HepG2 (cell line): ENCODE measurements around the gene CDK15. TPM values are rescaled to one million over a fixed set of nuclear protein-coding genes. Genes with fewer than 3 reads are reported as not detected.

Source experiments
- ATAC-seq: fragments of 200-7000 bp; cut with Tn5 transposase; 3 replicates; pipeline ENCODE4 v1.9.1; 2020; ENCODE audit warnings: mild to moderate bottlenecking, moderate library complexity
- BruUV-seq: library from RNA; stranded (reverse); fragments of 400-500 nt; replicated peaks from 2 replicates; lab custom pipeline; 2021; lab: Mats Ljungman, UMichigan
- CTCF ChIA-PET: fragments of 300-600 bp; formaldehyde crosslinking; extraction: SDS; loops from one replicate; lab custom pipeline; 2021; ENCODE audit warnings: low total read pairs, inconsistent platforms, low intra/inter-chr PET ratio; lab: Yijun Ruan, JAX
- POLR2A ChIA-PET: fragments of 350-600 bp; sonication (Branson Sonifier 250); formaldehyde crosslinking; loops from one replicate; lab custom pipeline; 2020; ENCODE audit warnings: antibody characterized with exemption, inconsistent platforms; lab: Yijun Ruan, JAX
- DNase-seq: peaks from one replicate; pipeline ENCODE4 v3.0.0-alpha.2; 2015; ENCODE audit warnings: low spot score
- FAIRE-seq: peaks from 3 replicates; lab custom pipeline; 2011; peaks lifted over from hg19 to GRCh38; lab: Jason Lieb, UNC
- H2AFZ ChIP-seq: one replicate; pipeline ENCODE4 v1.6.1; 2011; ENCODE audit warnings: low read length, inconsistent platforms
- H3K27ac ChIP-seq: fragments of 300-600 bp; 3 replicates; pipeline ENCODE4 v1.8.0; 2011; ENCODE audit warnings: mixed run types, mild to moderate bottlenecking, mixed read lengths, low read length, inconsistent platforms; ENCODE audit not compliant: insufficient read depth; ENCODE audit errors: extremely low read length
- H3K27me3 ChIP-seq, 2 experiments: fragments of 200-600 bp in 1 of 2; 2 replicates in 1 of 2; 3 replicates in 1 of 2; pipeline versions ENCODE4 v1.6.0 to v1.8.0; 2011; ENCODE audit warnings: low read length in 2 of 2, mild to moderate bottlenecking in 2 of 2, moderate library complexity in 2 of 2, inconsistent platforms in 1 of 2; ENCODE audit not compliant: insufficient read depth in 2 of 2, control insufficient read depth in 1 of 2
- H3K36me3 ChIP-seq, 2 experiments: fragments of 200-600 bp in 1 of 2; replicated peaks in 1 of 2; 2 replicates in 1 of 2; 3 replicates in 1 of 2; pipeline versions ENCODE4 v1.5.1 to v1.8.0; 2011; ENCODE audit warnings: low read length in 2 of 2, inconsistent platforms in 1 of 2; ENCODE audit not compliant: insufficient read depth in 2 of 2, control insufficient read depth in 1 of 2
- H3K4me1 ChIP-seq: 2 replicates; pipeline ENCODE4 v1.5.1; 2012; ENCODE audit warnings: low read length, inconsistent platforms; ENCODE audit not compliant: insufficient read depth
- H3K4me2 ChIP-seq: 2 replicates; pipeline ENCODE4 v1.6.0; 2011; ENCODE audit warnings: low read depth, low read length, inconsistent platforms
- H3K4me3 ChIP-seq, 3 experiments: fragments of 200-600 bp in 1 of 3; sonication (generic), shearing (Covaris generic) in 1 of 3; replicated peaks in 1 of 3; 2 replicates each; pipeline ENCODE4 v1.5.1; 2011 to 2016; ENCODE audit warnings: low read length in 3 of 3, inconsistent platforms in 2 of 3, low read depth in 2 of 3, mild to moderate bottlenecking in 2 of 3, control low read depth in 1 of 3, mixed read lengths in 1 of 3; ENCODE audit not compliant: insufficient read depth in 1 of 3
- H3K79me2 ChIP-seq: one replicate; pipeline ENCODE4 v1.6.1; 2011; ENCODE audit warnings: low read length, inconsistent platforms; ENCODE audit not compliant: insufficient read depth
- H3K9ac ChIP-seq: 2 replicates; pipeline ENCODE4 v1.6.0; 2011; ENCODE audit warnings: mild to moderate bottlenecking, low read depth, low read length, inconsistent platforms; ENCODE audit not compliant: insufficient read depth
- H3K9me3 ChIP-seq: 2 replicates; pipeline ENCODE4 v1.5.1; 2012; ENCODE audit warnings: mild to moderate bottlenecking, low read length
- H4K20me1 ChIP-seq: 2 replicates; pipeline ENCODE4 v1.6.0; 2011; ENCODE audit warnings: inconsistent platforms, mild to moderate bottlenecking, low read length, moderate library complexity; ENCODE audit not compliant: insufficient read depth
- NFIC ChIP-seq: IDR thresholded peaks from 2 replicates; pipeline ENCODE4 v1.6.1; 2012; ENCODE audit warnings: mild to moderate bottlenecking, low read length, inconsistent platforms
- SMARCE1 ChIP-seq: fragments of 450-650 bp; IDR thresholded peaks from 2 replicates; pipeline ENCODE4 v1.6.1; 2017; ENCODE audit warnings: borderline replicate concordance
- TBL1XR1 ChIP-seq: fragments of 150-350 bp; IDR thresholded peaks from 2 replicates; pipeline ENCODE4 v1.6.1; 2014; ENCODE audit warnings: borderline replicate concordance, low read length; ENCODE audit not compliant: partially characterized antibody
- ZNF446 ChIP-seq: sonication (generic); formaldehyde crosslinking; IDR thresholded peaks from 2 replicates; pipeline ENCODE4 v1.5.0; 2020; ENCODE audit warnings: mild to moderate bottlenecking, missing genetic modification reagents
- ZNF557 ChIP-seq: sonication (generic); formaldehyde crosslinking; IDR thresholded peaks from 2 replicates; pipeline ENCODE4 v1.4.0; 2020; ENCODE audit warnings: missing genetic modification reagents
- ZNF749 ChIP-seq: sonication (generic); formaldehyde crosslinking; IDR thresholded peaks from 2 replicates; pipeline ENCODE4 v1.8.0; 2022; ENCODE audit warnings: mild to moderate bottlenecking, missing genetic modification reagents, moderate library complexity, borderline replicate concordance
- ZNF768 ChIP-seq: sonication (generic); formaldehyde crosslinking; IDR thresholded peaks from 2 replicates; pipeline ENCODE4 v1.4.0; 2020; ENCODE audit warnings: missing genetic modification reagents
- WGBS: methylation state at CpG from one replicate; pipeline ENCODE4 v1.1.6; 2017; ENCODE audit warnings: low lambda C conversion rate; 5-methylcytosine and 5-hydroxymethylcytosine counted together
- in situ Hi-C: cut with HindIII; loops from 2 replicates; pipeline ENCODE4 v1.10.0; 2017; ENCODE audit warnings: low pct_unique_long_range_greater_than_20kb; ENCODE audit not compliant: extremely low pct_ligation_motif_present
- intact Hi-C: fragments of 100-400 bp; cut with micrococcal nuclease; formaldehyde crosslinking; loops from one replicate; pipeline ENCODE4 v1.10.0; 2022; ENCODE audit not compliant: unreplicated experiment
- polyA plus RNA-seq, 8 experiments: library from polyadenylated mRNA; depleted of rRNA in 3 of 8; stranded (reverse) in 7 of 8; unstranded in 1 of 8; fragments of >200 nt; fragmentation: Illumina TruSeq in 4 of 8; extraction: Trizol in 4 of 8; gene quantifications; 2 replicates each; pipeline versions ENCODE4 v1.2.1 to v1.2.3, GENCODE V29; 2011 to 2016; ENCODE audit warnings: low read depth in 4 of 8, missing spikeins in 1 of 8, mixed read lengths in 1 of 8; ENCODE audit not compliant: insufficient read depth in 1 of 8
- total RNA-seq, 5 experiments: library from RNA; depleted of rRNA; stranded (reverse); fragments of >200 nt; fragmentation: Illumina TruSeq; extraction: Trizol; gene quantifications; 2 replicates each; pipeline ENCODE4 v1.2.3, GENCODE V29; 2016; ENCODE audit warnings: low read depth in 1 of 5
- TF ChIP-seq, protein P1 (sequence below): sonication (generic); formaldehyde crosslinking; IDR thresholded peaks from 2 replicates; pipeline ENCODE4 v1.9.0; 2022; ENCODE audit warnings: missing genetic modification reagents, mild to moderate bottlenecking, borderline replicate concordance

CDK15 gene
- total and polyA plus RNA-seq, 2 of the 13 experiments (the other 11 are each of a cell fraction or from before 2014, with no cell fraction given) = not detected

DNA sequence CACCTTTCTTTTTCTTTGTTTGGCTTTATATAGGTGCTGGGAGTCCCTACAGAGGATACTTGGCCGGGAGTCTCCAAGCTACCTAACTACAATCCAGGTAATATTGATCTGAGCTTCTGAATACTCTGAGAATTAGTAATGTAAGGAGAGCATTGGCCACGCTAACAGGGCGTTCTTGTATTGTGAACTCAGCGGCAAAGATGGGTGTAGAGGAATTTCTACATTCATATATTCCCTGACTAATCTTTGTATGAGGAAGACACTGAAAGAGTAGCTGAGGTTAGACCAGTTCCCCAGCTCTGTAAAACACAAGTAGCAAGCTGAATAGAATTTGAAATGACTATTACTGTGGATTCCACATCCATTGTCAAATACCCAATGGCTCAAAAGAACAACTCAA, 48.5 kb downstream of the CDK15 start:
- 13% methylated on average over 4 of the region's 4 CpGs for WGBS
- Histone ChIP-seq H3K4me3 (no peak overlapping the region), H2AFZ (no peak overlapping the region), H3K4me2 (no peak overlapping the region), H4K20me1 (no peaks in the 10 kb centered on the region), H3K9me3 (no peaks in the 10 kb centered on the region), H3K36me3 (no peaks in the 10 kb centered on the region), H3K4me1 (no peaks in the 10 kb centered on the region), H3K27me3 (peaks cover 0 to 7% of the 10 kb centered on the region in 2 experiments; a peak in 3 of 5 replicates), H3K9ac (no peak overlapping the region), H3K27ac (no peak overlapping the region), H3K79me2 (no peaks in the 10 kb centered on the region)
- no TSS peak for BruUV-seq
- intact Hi-C loops = no loop called here
- no peak for ATAC-seq
- in situ Hi-C loops = no loop called here
- DNase-seq = no peak
- TF ChIP-seq ZNF557 (no peak), ZNF749 (CRISPR knock-in tag) (no peak), TBL1XR1 (no peak)
- CTCF ChIA-PET = no interaction called here
- FAIRE-seq = no peak
- POLR2A ChIA-PET = no interaction called here

DNA sequence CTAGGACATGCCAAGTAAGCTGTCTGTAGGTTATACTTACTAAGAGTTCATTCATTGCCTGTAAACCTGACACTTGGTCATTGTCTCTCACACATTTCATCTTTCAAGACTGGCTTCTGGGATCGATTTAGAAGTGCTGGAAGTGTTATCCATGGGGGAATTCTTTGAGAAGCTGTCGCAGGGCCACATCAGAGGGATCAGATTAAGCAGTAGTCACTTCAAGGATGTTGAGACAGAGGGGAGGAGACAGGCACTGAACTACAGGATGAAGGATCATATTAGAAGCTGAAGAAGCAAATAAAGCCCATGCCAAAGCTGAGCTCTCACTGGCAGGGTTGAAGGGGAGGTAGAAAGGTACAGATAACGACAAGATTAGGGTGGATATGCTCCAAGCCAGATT, 49.0 kb downstream of the CDK15 start:
- BruUV-seq = no TSS peak
- WGBS = 14% methylated on average over 3 of the region's 3 CpGs
- TF ChIP-seq NFIC = no peak
- TF ChIP-seq ZNF446 = no peak
- TF ChIP-seq ZNF768 (CRISPR knock-in tag) = no peak
- TF ChIP-seq, protein P1, sequence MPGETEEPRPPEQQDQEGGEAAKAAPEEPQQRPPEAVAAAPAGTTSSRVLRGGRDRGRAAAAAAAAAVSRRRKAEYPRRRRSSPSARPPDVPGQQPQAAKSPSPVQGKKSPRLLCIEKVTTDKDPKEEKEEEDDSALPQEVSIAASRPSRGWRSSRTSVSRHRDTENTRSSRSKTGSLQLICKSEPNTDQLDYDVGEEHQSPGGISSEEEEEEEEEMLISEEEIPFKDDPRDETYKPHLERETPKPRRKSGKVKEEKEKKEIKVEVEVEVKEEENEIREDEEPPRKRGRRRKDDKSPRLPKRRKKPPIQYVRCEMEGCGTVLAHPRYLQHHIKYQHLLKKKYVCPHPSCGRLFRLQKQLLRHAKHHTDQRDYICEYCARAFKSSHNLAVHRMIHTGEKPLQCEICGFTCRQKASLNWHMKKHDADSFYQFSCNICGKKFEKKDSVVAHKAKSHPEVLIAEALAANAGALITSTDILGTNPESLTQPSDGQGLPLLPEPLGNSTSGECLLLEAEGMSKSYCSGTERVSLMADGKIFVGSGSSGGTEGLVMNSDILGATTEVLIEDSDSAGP (CRISPR knock-in tag) = no peak
- TF ChIP-seq SMARCE1 = no peak
- TF ChIP-seq, all 625 proteins: peak for 0
- DNase-seq (no peak), FAIRE-seq (no peak), ATAC-seq (no peak)
- POLR2A ChIA-PET = no interaction called here
- no peaks in the 10 kb centered on the region for H3K4me1 ChIP-seq
- no peak overlapping the region for H3K4me3 ChIP-seq
- intact Hi-C loops = no loop called here
- H3K36me3 ChIP-seq = no peaks in the 10 kb centered on the region
- H3K9ac ChIP-seq = no peak overlapping the region
- no peaks in the 10 kb centered on the region for H4K20me1 ChIP-seq
- no peaks in the 10 kb centered on the region for H3K9me3 ChIP-seq
- H3K27ac ChIP-seq = no peak overlapping the region
- H3K79me2 ChIP-seq = no peaks in the 10 kb centered on the region
- in situ Hi-C loops = no loop called here
- peaks cover 0 to 7% of the 10 kb centered on the region in 2 experiments; a peak in 3 of 5 replicates for H3K27me3 ChIP-seq
- CTCF ChIA-PET = no interaction called here
- H3K4me2 ChIP-seq = no peak overlapping the region
- no peak overlapping the region for H2AFZ ChIP-seq
